NCI-H774 (cell line): ENCODE data around the gene BABAM1.

Source experiments
- DNase-seq: peaks from one replicate; lab custom pipeline; 2025; lab: John Stamatoyannopoulos, UW

The BABAM1 gene

DNA sequence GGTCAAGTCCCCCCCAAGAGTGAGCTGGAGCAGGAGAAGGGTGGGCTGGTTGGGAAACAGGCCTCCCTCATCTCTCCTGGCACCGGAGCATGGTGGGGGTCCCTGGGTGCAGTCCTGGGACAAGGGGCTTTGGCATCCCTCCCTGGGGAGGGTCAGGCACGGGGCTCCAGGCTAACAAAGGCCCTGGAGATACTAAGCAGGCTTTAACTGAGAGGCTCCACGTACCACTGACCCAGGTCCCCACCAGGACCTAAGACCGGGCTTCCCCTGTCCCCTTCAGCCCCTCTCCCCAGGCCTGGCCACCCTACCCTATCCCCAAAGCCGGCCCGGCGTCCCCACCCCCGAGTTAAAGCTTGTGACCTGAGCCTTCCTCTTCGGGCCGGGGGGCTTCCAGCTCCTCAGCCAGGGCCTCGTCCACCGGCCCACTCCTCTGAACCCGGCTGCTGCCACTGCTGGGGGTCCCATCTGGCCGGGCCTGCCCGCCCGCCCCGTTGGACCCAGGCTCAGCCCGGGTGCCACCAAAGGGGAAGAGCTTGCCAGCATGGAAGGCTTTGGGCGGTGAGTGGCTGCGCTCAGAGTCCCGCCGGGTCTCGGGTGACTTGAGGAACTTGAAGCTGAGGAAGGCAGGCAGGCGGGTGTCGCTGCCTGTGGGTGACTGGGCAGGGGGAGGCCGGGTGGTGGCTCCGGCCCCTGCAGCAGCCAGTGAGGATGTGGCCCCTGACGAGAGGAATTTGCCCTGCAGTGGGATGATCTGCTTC is 57.3 kb downstream of the BABAM1 start:
- no peak for DNase-seq

DNA sequence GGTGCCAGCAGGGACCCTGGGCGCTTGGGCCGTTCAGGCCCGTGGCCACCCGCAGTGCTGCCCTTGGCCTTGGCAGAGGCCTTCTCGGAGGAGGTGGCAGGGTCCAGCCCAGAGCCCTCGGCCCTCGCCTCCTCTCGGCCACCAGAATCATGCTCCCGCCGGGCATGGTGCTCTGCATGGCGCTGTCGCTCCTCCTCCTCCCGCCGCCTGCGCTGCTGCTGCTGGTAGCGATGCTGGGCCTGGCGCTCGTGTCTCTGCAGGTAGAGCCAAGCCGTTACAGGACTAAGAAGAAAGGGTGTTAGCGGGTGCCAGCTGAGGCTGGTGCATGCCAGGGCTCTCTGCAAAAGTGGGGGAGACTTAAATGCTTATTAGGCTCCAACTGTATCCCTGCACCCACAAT is 57.9 kb downstream of the BABAM1 start:
- DNase-seq: no peak

DNA sequence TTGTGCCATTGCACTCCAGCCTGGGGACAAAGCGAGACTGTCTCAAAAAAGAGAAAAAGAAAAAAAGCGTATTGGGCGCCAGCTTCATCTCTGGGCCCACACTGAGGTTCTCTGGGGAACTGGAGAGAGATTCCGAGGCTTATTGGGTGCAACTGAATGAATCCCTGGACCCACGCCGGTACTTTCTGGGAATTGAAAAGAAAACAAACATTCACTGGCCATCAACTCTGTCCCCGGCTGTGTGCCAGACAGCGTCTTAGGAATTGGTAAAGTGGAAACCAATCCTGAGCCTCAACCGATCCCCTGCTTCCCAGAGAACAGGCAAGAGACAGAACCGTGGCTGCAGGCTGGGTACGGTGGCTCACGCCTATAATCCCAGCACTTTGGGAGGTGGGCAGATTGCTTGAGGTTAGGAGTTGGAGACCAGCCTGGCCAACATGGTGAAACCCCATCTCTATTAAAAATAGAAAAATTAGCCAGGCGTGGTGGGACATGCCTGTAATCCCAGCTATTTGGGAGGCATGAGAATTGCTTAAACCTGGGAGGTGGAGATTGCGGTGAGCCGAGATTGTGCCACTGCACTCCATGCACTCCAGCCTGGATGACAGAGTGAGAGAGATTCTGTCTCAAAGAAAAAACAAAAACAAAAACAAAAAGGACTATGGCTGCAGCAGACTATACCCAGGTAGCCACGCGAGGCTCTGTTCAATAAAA is 58.8 kb downstream of the BABAM1 start:
- DNase-seq: no peak

DNA sequence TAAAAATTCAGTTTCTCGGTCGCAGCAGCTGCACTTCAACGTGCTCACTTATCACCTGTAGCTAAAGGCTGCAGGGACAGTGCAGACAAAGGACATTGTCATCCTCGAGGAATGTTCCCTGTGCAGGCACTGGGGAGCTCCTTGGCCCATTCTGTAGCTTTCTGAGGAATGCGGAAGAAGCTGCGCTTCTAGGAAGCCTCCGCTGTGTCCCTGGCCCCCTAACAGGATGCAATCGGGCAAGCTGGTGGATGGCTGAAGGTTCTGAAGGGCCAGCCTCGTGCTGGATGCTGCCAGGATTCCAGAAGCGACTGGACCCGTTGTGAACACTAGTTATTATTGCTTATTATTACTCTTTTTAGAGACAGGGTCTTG is 59.3 kb downstream of the BABAM1 start:
- no peak for DNase-seq

DNA sequence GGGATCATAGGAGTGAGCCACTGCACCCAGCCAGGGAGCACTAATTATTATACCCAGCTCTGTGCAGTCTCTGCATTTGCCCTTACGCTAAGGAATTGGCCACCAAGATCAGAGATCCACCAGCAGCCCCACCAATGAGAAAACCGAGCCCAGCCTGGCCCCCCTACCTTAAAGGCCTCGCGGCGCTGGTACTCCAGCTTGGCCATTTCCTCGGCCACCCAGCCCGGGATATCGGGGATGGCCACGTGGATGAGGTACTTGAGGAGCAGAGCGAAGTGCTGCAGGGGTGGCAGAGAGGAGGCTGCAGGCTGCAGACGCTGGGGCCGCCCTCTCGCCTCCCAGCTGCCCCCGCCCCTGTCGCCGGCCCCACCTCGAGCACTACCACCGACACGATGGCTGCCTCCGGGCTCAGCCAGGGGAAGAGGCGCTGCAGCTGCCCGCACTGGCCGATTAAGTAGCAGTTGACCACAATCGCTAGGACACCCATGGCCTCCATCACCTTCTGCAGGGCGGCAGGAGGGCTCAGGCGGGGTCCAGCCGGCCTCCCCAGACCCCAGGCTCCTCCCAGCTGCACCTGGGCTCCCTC is 59.9 kb downstream of the BABAM1 start:
- no peak for DNase-seq

DNA sequence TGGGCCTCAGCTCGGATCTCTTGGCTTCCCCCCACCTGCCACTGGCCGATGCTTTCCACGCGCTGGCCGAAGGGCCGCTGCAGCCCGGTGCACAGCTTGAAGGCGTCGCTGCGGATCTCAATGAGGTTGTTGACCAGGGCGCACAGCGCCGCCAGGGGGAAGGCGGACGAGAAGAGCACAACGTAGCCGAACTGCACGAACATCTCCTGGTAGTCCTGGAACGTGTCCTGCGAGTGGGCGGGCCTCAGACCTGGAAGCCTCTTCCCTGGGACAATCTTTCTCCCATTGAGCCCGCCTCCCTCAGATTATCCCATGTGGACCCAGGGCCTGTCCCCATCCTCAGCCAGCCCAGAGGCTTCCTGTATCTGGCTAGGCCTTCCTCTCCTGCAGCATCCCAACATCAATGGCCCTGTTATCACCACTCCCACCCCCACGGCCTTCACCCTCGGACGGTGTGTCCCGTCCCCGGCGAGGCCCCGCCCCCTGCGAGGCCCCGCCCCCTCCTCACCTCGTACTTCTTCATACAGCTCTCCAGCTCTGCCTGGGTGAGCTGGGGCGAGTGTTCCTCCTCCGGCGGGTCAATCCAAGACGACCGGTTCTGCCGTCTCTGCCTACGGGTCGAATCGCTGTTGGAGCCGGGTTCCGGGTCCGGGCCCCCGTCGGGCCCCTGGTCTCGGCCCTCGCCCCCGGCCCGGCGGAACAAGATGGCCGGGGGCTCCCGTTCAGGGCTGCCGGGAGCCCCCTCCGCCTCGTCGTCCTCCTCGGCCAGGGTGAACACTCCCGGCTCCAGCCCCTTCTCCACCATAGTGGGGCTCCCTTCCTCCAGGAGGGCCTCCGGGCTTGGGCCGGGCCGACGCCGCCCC is 60.6 kb downstream of the BABAM1 start:
- peak; percentile 50 for DNase-seq
